Activated CD4-positive, alpha-beta memory T cell treated with anti-CD3 and anti-CD28 coated beads for 36 hours (primary cell): Measurements from ENCODE around the gene DLG2. TPM values are rescaled to one million over a fixed set of nuclear protein-coding genes. Genes with fewer than 3 reads are reported as not detected.
"Not testable (repeated sequence)": the region's sequence is repeated elsewhere in the genome, so short reads cannot be mapped to it uniquely, and the experiment has no call there.

Source experiments
- CTCF ChIA-PET: fragments of 350-600 bp; sonication (Branson Sonifier 250); formaldehyde crosslinking; loops from one replicate; lab custom pipeline; 2021; ENCODE audit warnings: antibody characterized with exemption, inconsistent platforms; lab: Charles Lee
- POLR2A ChIA-PET: fragments of 350-600 bp; sonication (Branson Sonifier 250); formaldehyde crosslinking; loops from one replicate; lab custom pipeline; 2021; ENCODE audit warnings: antibody characterized with exemption; lab: Charles Lee
- DNase-seq: peaks from one replicate; pipeline ENCODE4 v3.0.0-alpha.2; 2020
- H3K27ac Mint-ChIP-seq: one replicate; pipeline ENCODE4 v1.8.0; 2021; ENCODE audit warnings: mixed read lengths
- H3K27me3 Mint-ChIP-seq: one replicate; pipeline ENCODE4 v1.8.0; 2021; ENCODE audit warnings: mixed read lengths
- H3K36me3 Mint-ChIP-seq: one replicate; pipeline ENCODE4 v1.8.0; 2021; ENCODE audit warnings: mixed read lengths
- H3K4me1 Mint-ChIP-seq: one replicate; pipeline ENCODE4 v1.8.0; 2021; ENCODE audit warnings: low read depth, mixed read lengths
- H3K4me3 Mint-ChIP-seq: one replicate; pipeline ENCODE4 v1.8.0; 2021; ENCODE audit warnings: mild to moderate bottlenecking, mixed read lengths
- H3K9me3 Mint-ChIP-seq: one replicate; pipeline ENCODE4 v1.8.0; 2021; ENCODE audit warnings: mixed read lengths
- intact Hi-C: fragments of 100-400 bp; cut with micrococcal nuclease; formaldehyde crosslinking; loops from one replicate; pipeline ENCODE4 v1.15.1; 2023
- total RNA-seq, 2 experiments: library from RNA; stranded (reverse); gene quantifications; one replicate each; pipeline ENCODE4 v1.2.3, GENCODE V29; 2021

DLG2 gene
- total RNA-seq, 2 experiments from 2014 or later, result 1.7 to 2.1 TPM

DNA sequence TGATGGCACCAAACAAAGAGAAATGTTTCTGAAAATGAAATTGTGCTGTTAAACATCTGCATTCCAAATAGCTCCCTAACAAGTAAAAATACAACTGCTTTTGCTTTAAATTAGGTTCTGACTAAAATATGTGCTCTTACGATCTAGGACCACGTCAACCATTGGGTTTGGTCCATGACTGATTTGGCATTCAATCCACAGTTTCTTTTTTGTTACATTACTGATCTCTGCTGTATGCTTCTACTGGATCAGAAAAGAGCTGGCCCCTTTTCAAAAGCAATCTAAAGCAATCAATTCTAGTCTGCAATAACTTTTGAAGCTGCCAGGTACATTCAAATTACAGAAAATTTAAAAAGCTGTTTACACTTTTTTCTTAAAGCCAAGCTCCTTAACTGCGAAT is 1293.9 kb downstream of the DLG2 start:
- Mint-ChIP-seq H3K36me3 (no peaks in the 10 kb centered on the region), H3K4me3 (no peak overlapping the region), H3K27ac (no peak overlapping the region), H3K27me3 (no peaks in the 10 kb centered on the region), H3K9me3 (peaks cover 32% of the 10 kb centered on the region), H3K4me1 (no peaks in the 10 kb centered on the region)
- intact Hi-C loops, result no loop called here
- POLR2A ChIA-PET, result no interaction called here
- DNase-seq, result no peak
- CTCF ChIA-PET, result no interaction called here

DNA sequence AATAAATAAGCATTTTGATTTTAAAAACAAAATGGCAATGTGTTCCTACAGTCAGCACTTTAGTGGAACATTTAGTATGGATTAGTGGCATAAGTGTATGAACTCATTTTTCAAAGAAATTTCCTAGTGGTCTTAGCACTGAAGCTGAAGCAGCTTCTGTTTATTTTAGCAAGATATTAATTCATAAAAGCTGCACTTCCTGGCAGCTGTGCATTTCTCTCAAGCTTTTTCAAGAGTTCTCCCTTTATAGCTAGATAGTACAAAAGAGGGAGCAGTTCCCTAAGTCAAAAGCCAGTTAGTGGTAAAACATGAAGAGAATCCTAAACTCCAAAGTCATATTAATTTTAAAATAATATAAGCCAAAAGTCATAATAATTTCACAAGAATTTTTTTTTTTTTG is 1304.9 kb downstream of the DLG2 start:
- POLR2A ChIA-PET, result no interaction called here
- Mint-ChIP-seq H3K27me3 (no peaks in the 10 kb centered on the region), H3K36me3 (no peaks in the 10 kb centered on the region), H3K4me3 (no peak overlapping the region), H3K27ac (no peak overlapping the region), H3K9me3 (peaks cover 13% of the 10 kb centered on the region), H3K4me1 (no peaks in the 10 kb centered on the region)
- no peak for DNase-seq
- CTCF ChIA-PET, result no interaction called here
- intact Hi-C loops, result no loop called here

DNA sequence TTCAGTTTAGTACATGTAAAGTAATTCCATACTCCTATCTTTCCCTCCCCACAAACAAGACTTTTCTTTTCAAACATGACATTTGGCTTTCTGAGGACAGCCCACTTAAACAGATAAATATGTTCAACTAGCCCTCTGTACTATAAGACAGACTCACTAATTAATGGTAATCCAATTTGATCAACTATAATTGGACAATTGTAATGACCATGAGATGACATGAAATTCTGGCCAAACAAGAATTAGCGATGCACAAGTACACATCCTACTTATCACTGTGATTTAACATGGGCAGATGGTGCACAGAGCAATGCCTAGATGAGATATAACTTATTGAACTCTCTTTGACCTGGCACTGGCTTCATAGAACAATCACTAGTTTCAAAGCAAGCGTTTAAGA is 1307.3 kb downstream of the DLG2 start:
- Mint-ChIP-seq H3K27me3 (no peaks in the 10 kb centered on the region), H3K4me3 (no peak overlapping the region), H3K27ac (no peak overlapping the region), H3K4me1 (no peaks in the 10 kb centered on the region), H3K9me3 (peaks cover 6% of the 10 kb centered on the region), H3K36me3 (no peaks in the 10 kb centered on the region)
- intact Hi-C loops, result no loop called here
- CTCF ChIA-PET, result no interaction called here
- no peak for DNase-seq
- POLR2A ChIA-PET, result no interaction called here

DNA sequence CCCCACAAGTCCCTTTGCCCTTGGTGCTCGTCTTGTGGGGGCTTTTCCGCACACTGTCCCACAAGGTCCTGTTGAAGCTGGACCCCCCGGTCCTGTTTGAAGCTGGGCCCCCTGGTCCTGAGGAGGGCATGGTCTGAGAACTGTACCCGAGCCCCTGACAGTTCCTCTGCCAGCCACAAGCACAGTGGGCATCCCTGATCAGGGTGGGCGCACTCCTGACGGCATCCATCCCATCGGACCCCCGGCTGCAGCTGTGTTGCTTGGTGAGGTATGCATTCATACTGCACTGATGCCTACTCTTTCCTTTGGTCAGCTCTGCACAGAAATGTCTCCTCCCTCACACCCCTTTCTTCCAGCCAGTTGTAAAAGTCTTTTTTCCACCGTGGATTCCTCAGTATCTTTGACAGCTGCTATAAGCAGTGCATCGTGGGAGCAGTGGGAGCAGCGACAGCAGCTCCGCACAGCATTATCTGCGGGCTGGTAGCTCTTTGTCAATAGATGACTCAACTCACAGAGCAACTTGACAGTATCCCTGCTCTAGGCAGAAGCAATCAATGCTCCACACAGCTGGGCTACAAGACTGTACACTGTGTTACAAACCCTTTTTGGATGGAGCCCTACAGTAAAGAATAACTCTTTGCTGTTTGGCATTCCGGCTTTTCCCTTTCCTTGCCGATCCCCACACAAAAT is 1310.1 kb downstream of the DLG2 start:
- H3K9me3 Mint-ChIP-seq, result peaks cover 3% of the 10 kb centered on the region
- H3K27ac Mint-ChIP-seq, result no peak overlapping the region
- intact Hi-C loops, result no loop called here

DNA sequence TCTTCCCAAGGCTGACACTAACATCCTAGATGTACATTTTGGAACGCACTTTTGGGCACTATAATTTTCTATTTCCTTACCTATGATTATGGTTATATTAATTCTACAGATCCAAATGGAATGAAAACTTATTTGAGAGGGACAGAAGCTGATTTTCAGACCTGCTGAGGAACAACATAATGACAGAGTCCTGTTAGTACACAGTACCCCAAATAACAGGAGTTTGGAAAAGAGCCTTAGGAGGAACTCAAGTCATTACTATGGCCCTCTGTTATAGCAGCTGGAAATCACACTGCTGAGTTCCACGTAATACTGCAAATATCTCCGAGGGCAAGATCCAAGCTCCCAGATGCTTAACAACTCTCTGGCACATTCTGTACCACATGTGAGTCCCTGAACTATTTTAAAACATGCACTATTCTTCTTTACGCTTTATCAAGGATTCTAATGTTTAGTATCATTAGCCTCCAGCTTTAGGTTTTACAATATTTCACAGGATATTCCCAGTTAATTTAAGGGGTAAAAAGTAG is 1313.2 kb downstream of the DLG2 start:
- Mint-ChIP-seq H3K9me3 (peaks cover 6% of the 10 kb centered on the region), H3K4me1 (no peaks in the 10 kb centered on the region), H3K36me3 (no peaks in the 10 kb centered on the region), H3K27ac (no peak overlapping the region), H3K27me3 (no peaks in the 10 kb centered on the region), H3K4me3 (no peak overlapping the region)
- CTCF ChIA-PET, result no interaction called here
- DNase-seq, result no peak
- POLR2A ChIA-PET, result no interaction called here
- intact Hi-C loops, result no loop called here

More for the DNA sequence above, 1310.1 kb downstream of the DLG2 start:
- CTCF ChIA-PET, result no interaction called here
- H3K4me1 Mint-ChIP-seq, result no peaks in the 10 kb centered on the region
- no peaks in the 10 kb centered on the region for H3K36me3 Mint-ChIP-seq
- no peak for DNase-seq
- POLR2A ChIA-PET, result no interaction called here
- no peaks in the 10 kb centered on the region for H3K27me3 Mint-ChIP-seq
- no peak overlapping the region for H3K4me3 Mint-ChIP-seq

DNA sequence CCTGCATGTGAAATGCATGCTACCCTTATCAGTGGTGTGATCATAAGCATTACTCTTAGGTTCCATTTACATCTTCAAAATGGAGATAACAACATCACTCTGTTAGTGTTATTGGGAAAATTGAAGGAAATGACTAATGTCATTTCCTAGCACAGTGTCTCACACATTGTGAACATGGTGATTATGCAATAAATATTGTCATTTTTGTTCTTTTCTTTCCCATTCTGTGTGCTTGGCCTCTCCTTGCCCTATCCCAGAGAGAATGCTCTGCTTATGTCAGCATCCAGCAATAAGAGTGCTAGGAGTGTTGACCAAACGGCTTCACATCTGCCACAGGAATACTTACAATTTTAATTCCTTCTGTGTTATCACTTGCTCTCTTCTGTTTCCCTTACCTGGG is 1316.9 kb downstream of the DLG2 start:
- Mint-ChIP-seq H3K9me3 (peaks cover 12% of the 10 kb centered on the region), H3K4me3 (no peak overlapping the region), H3K27ac (no peak overlapping the region), H3K4me1 (no peaks in the 10 kb centered on the region), H3K27me3 (no peaks in the 10 kb centered on the region), H3K36me3 (no peaks in the 10 kb centered on the region)
- intact Hi-C loops, result no loop called here
- CTCF ChIA-PET, result no interaction called here
- POLR2A ChIA-PET, result no interaction called here
- no peak for DNase-seq

DNA sequence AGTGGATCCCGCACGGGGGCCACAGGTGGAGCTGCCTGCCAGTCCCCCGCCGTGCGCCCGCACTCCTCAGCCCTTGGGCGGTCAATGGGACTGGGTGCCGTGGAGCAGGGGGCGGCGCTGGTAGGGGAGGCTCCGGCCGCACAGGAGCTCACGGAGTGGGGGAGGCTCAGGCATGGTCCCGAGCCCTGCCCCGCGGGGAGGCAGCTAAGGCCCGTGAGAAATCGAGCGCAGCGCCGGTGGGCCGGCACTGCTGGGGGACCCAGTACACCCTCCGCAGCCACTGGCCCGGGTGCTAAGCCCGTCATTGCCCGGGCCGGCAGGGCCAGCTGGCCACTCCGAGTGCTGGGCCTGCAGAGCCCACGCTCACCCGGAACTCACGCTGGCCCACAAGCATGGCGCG is 1318.7 kb downstream of the DLG2 start:
- H3K36me3 Mint-ChIP-seq, POLR2A ChIA-PET, H3K27ac Mint-ChIP-seq, intact Hi-C loops, CTCF ChIA-PET, H3K4me1 Mint-ChIP-seq, H3K27me3 Mint-ChIP-seq, H3K4me3 Mint-ChIP-seq, DNase-seq: not testable (repeated sequence)
- H3K9me3 Mint-ChIP-seq, result peaks cover 15% of the 10 kb centered on the region

DNA sequence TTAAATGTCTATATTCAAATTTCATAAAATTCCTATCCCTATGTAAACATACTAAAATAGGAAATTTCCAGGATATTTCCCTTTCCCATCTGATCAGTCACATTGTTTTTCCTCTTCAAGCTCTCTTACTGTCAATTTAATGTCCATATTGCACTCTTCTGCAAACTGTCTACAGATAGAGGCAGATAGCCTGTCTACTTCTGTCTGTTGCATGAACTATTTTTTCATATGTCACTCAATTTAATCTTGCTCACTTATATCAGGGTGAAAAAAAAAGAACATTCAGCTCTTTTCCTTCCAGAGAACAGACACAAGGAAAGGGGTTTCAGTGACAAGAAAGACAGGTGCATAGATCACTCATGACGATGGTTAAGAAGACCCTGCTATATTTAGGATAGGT is 1327.1 kb downstream of the DLG2 start:
- peaks cover 13% of the 10 kb centered on the region for H3K9me3 Mint-ChIP-seq
- no peaks in the 10 kb centered on the region for H3K27me3 Mint-ChIP-seq
- intact Hi-C loops, result no loop called here
- ChIA-PET POLR2A (no interaction called here), CTCF (no interaction called here)
- no peaks in the 10 kb centered on the region for H3K4me1 Mint-ChIP-seq
- no peak for DNase-seq
- H3K27ac Mint-ChIP-seq, result no peak overlapping the region
- H3K4me3 Mint-ChIP-seq, result no peak overlapping the region
- no peaks in the 10 kb centered on the region for H3K36me3 Mint-ChIP-seq

DNA sequence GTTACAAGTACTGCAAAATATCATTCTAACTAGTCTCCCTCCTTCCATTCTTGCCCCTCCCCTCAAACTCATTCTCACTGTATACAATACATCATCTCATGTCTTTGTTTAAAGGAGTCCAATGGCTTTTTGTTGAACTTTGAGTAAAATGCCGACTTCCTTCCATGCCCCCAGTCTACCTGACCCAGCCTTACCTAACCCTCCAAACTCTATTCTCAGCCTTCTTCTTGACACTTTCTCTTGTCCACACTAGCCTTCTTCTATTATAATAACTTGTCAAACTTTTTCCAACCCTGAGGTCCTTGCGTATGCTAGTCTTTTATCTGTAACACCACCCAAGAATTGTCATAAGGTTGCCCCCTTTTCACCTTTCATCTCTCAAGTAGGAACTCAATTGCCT is 1329.6 kb downstream of the DLG2 start:
- H3K9me3 Mint-ChIP-seq, result peaks cover 13% of the 10 kb centered on the region
- ChIA-PET CTCF (no interaction called here), POLR2A (no interaction called here)
- no peak overlapping the region for H3K4me3 Mint-ChIP-seq
- intact Hi-C loops, result no loop called here
- H3K27ac Mint-ChIP-seq, result no peak overlapping the region
- H3K36me3 Mint-ChIP-seq, result no peaks in the 10 kb centered on the region
- no peaks in the 10 kb centered on the region for H3K4me1 Mint-ChIP-seq
- H3K27me3 Mint-ChIP-seq, result no peaks in the 10 kb centered on the region
- no peak for DNase-seq

DNA sequence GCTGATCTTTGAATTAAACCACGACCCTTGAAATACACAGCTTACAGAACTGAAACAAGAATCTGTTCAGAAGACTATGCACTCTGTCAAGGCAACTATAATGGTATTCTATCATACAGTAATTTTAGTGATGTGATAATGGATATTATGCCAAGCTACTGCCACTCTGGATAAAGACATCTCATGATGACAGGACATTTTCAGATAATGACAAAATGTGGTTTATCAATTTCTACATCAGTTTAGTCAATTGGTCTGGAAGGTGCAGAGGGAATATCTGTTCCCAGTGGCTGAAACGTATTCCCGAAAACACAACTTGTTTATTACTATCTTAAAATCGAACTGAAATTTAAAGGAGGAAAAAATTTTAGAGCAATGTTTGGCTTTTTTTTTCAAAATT is 1331.3 kb downstream of the DLG2 start:
- intact Hi-C loops, result no loop called here
- H3K4me3 Mint-ChIP-seq, result no peak overlapping the region
- no peaks in the 10 kb centered on the region for H3K27me3 Mint-ChIP-seq
- no peak for DNase-seq
- ChIA-PET POLR2A (no interaction called here), CTCF (no interaction called here)
- no peaks in the 10 kb centered on the region for H3K36me3 Mint-ChIP-seq
- no peaks in the 10 kb centered on the region for H3K4me1 Mint-ChIP-seq
- H3K9me3 Mint-ChIP-seq, result peaks cover 9% of the 10 kb centered on the region
- no peak overlapping the region for H3K27ac Mint-ChIP-seq

DNA sequence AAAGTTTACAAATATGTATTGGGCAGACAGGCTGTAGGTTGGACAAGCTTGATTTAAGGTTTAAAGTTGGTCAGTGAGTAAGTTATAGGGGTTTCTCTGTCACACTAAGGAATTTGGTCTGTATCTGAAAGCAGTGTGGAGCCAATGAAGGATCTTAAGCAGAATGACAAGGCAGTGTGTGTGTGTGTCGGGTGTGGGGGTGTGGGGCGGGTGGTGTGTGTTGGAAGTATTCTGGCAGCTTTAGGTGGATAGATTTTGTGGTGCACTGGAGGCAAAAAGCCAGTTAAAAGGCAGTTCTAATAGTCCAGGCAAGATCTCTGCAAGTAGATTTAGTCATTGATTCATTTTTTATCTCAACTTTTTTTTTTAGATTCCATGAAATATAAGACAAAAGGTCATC is 1334.2 kb downstream of the DLG2 start:
- H3K36me3 Mint-ChIP-seq, result no peaks in the 10 kb centered on the region
- POLR2A ChIA-PET, result no interaction called here
- H3K27ac Mint-ChIP-seq, result no peak overlapping the region
- no peak overlapping the region for H3K4me3 Mint-ChIP-seq
- intact Hi-C loops, result no loop called here
- DNase-seq, result no peak
- H3K27me3 Mint-ChIP-seq, result no peaks in the 10 kb centered on the region
- no peaks in the 10 kb centered on the region for H3K4me1 Mint-ChIP-seq
- H3K9me3 Mint-ChIP-seq, result peaks cover 9% of the 10 kb centered on the region
- CTCF ChIA-PET, result no interaction called here

DNA sequence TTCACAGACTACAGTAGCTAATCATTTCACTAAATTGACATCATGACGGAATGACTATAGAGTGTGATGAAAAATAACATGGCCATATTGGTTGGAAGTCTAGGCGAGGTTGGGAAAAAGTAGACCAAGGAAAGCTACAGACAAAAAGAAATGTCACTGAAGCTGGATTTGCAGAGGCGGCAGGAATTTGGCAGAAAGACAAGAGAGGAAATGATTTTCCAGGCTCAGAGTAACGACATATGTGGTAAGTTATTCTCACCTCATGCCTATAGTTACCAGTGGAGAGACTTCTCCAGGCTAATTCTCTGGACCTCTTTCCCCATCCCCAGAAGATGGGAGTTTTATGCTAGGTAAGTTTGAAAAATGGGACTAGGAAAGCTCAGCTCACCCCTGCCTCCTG is 1335.1 kb downstream of the DLG2 start:
- POLR2A ChIA-PET, result no interaction called here
- Mint-ChIP-seq H3K4me3 (no peak overlapping the region), H3K4me1 (no peaks in the 10 kb centered on the region), H3K27ac (no peak overlapping the region), H3K27me3 (no peaks in the 10 kb centered on the region), H3K36me3 (no peaks in the 10 kb centered on the region), H3K9me3 (peaks cover 9% of the 10 kb centered on the region)
- intact Hi-C loops, result no loop called here
- no peak for DNase-seq
- CTCF ChIA-PET, result no interaction called here

DNA sequence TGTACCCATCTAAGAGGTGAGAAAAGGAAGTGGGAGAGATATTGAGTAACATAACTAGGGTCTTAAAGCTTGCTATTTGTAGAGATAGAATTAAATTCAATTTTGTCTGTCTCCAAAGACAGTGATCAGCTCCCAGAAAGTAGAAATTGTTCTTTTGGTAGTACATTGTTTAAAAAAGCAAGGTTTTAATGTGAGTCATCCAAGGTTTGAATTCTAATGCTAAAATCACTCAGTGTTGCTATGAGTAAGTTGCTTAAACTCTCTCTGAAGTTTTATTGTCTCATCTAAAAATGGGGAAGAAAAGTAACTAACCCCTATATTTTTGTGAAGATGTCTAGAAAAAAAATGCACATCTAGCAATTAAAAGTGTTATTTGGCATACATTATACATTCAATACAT is 1336.5 kb downstream of the DLG2 start:
- peaks cover 9% of the 10 kb centered on the region for H3K9me3 Mint-ChIP-seq
- H3K27ac Mint-ChIP-seq, result no peak overlapping the region
- no peak for DNase-seq
- CTCF ChIA-PET, result no interaction called here
- intact Hi-C loops, result no loop called here
- H3K27me3 Mint-ChIP-seq, result no peaks in the 10 kb centered on the region
- H3K4me3 Mint-ChIP-seq, result no peak overlapping the region
- no peaks in the 10 kb centered on the region for H3K4me1 Mint-ChIP-seq
- POLR2A ChIA-PET, result no interaction called here
- no peaks in the 10 kb centered on the region for H3K36me3 Mint-ChIP-seq
